ENCODE results near the gene LPP.

LPP gene

DNA sequence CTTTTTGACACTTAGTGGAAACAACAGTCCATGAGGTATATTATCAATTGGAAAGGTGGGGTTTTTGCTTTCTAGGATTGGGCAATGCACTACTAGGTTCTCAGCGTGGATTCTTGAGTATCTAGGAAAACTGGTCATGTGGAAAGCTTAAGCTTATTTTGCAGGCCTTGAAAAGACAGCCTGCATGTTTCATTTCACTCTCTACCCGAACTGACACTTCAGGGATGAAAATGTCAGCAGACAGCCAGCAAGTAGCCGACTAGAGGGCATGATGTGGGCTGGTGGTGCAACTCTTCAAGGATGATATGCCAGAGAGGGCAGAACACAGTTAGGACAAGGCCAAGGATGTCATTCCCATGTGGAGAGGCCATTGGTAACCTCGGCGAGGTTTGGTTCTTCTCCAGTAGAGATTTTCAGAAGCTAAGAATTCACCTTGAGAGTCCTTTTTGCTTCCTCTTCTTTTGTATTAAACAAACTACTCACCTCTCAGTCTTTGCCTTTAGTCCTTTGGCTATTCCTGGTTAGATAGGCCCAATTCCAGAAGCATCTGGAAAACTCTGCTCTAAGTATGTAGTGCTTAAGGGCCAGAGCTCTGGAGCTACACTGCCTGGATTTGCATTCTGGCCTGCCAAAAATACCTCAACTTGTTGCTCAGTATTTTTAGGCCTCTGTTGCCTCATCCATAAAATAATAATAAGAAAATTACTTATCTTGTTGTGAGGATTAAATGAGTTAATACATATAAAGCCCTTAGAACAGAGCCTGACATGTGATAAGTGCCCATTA, 17.9 kb downstream of the LPP start:
- no peak for DNase-seq

- DNase-seq, result no peak
These were observed 20.5 kb downstream of the LPP start for GRCh38 chr3:188174317-188175044.

DNA sequence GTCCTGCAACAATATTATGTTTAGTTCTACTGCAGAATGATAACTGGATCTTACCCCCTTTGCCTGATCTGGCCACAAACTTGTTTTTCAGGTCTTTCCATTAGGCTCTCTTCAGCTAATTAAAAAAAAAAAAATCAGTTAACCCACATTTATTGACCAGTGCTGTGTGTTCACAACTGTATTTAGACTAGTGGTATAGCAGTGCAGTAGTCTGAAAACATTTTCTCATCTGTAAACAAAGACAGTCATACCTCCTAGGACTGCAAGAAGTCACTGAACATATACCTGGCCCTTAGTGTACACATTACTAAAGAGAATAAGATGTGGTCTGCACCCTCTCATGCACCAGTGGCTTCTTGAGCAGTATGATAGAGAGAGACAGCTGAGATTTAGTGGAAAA, 22.5 kb downstream of the LPP start:
- DNase-seq, result no peak

- no peak for DNase-seq
These were observed 22.9 kb downstream of the LPP start for GRCh38 chr3:188176884-188177283.

DNA sequence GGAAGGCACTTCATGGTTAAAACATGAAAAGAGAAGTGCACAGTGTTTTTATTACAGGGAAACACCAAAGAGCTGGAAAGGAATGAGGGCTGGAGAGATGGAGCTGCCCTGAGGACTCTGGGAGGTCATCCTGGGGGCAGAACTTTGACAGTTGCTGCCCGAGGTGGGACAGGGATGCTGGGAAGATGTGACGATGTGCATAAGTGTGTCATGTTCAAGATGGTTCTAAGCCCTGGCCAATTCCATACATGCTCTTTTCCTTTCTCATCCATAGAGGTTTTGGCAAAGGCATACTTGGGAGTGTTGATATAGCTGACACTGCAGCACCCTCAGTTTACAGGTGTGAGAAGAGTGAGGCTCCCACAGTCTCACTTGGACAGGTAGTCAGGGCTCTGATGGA, 23.8 kb downstream of the LPP start:
- DNase-seq, result no peak

- DNase-seq, result no peak
These were observed 24.5 kb downstream of the LPP start for GRCh38 chr3:188178293-188178936.

GRCh38 chr3:188179006-188179966, 25.3 kb downstream of the LPP start:
- no peak for DNase-seq

DNA sequence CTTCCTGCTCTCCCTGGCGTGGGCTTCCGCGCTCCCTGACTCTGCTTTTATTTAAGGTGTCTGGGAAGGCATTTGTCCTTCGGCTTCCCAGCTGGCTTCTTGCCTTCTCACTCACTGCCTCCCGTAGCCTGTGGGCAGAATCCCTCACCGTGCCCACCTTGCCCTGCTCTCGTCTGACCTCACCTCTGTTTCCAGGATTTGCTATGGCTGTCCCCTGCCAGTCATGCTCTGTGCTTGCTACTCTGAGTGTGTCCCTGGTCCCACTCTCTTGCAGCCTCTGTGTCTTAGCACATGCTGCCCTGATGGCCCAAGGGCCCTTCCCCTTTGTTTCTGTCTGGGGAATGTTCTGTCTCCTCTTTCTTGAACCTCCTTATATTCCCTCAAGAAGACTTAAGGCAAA, 26.2 kb downstream of the LPP start:
- no peak for DNase-seq

- DNase-seq, result no peak
These were observed 29.5 kb downstream of the LPP start for GRCh38 chr3:188183452-188183851.

GRCh38 chr3:188184160-188184559, 30.2 kb downstream of the LPP start:
- DNase-seq, result no peak

DNA sequence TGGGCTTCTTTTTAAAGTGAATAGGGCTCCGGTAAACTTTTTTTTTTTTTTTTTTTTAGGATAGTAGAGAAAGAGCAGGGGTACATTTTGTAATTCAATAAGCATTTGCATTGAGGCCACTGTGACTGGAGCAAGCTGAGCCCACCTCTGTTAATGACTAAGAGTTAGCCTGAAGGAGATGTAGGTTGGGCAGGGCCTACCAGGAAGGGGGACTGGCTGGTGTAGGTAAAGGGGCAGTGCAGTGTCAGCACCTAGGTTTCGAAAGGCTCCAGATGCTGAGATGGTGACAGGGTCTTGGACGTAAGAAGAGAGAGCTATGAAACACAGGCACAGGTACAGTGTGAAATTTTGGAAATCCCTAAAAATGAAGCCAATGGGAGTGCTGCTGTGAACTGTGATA, 30.7 kb downstream of the LPP start:
- no peak for DNase-seq

GRCh38 chr3:188185717-188186251, 31.8 kb downstream of the LPP start:
- no peak for DNase-seq

GRCh38 chr3:188187053-188187452, 33.1 kb downstream of the LPP start:
- DNase-seq, result peak; percentile 19 to 44

DNA sequence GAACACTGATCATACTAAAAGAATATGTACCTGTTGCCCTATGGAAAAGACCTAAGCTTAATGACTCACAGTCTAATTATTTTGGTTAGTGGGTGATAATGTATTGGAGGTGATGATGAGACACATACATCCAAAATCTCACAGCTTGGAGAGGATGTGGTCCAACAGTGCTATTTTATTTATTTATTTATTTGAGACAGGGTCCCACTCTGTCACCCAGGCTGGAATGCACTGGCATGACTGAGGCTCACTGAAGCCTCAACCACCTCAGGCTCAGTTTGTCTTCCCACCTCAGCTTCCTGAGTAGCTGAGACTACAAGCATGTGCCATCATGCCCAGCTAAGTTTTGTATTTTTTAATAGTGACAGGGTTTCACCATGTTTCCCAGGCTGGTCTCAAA, 35.0 kb downstream of the LPP start:
- DNase-seq, result no peak

GRCh38 chr3:188191460-188191859, 37.5 kb downstream of the LPP start:
- DNase-seq, result no peak

GRCh38 chr3:188192034-188192433, 38.1 kb downstream of the LPP start:
- no peak for DNase-seq

GRCh38 chr3:188194332-188194731, 40.4 kb downstream of the LPP start:
- no peak for DNase-seq

GRCh38 chr3:188196232-188196990, 42.5 kb downstream of the LPP start:
- DNase-seq, result no peak

DNA sequence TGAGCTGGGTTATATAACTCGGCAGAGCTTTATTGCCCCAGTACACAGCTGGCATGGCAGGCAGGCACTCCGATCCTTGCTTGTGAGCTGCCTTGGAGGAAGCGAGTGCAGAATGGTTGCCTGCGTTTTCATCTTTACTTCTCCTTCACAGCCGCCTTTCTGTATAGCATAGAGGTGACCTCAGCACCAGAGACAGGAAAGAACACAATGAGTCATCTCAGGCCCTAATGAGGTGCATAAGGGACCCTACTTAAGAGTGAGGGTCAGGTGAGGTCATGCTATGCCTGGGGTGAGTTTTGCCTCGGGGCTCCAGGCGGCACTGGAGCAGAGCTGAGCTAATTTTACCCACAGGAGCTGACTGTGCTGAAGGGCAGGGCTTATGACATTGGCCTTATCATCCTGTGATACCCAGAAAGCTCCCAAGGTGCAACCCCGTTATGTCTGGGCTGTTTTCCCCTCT, 43.5 kb downstream of the LPP start:
- no peak for DNase-seq

DNA sequence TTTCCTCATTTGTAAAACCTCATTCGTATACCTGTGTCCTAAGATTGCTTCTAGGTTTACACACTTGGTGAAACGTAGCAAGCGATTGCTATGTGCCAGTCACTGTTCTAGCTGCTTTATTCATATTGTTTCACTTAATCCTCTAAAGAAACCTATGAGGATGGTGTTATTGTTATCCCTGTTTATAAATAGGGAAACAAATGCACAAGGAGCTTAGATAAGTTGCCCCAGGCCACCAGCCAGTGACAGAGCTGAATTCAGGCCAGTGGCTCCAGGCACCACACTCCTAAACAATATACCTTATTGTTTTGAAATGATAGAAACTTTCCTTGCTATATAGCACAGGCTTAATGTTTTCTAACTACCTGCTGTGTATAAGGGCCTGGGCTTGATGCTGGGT, 44.0 kb downstream of the LPP start:
- no peak for DNase-seq

DNA sequence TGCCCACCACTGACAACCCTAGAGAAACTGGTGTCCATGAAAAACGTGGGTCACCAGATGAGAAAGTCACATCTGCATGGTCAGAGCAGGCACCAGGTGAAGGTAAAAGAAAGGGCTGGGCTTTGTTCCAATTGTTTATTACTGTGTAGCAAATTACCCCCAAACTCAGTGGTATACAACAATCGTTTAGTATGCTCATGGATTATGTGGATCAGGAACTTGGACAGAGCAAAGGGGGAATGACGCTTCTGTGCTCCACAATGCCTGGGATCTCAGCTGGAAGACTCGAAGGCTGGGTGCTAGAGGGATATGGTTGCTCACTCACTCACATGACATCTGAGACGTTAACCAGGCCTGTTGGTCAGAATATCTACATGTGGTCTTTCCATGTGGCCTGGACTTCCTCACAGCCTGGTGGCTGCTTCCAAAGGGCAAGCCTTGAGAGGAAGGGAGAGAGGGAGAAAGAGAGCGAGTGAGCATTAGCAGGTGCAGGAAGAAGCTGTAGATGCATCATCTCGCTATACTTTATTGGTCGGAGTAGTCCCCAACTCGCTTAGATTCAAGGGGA, 44.9 kb downstream of the LPP start:
- DNase-seq, result no peak
